Measurements from ENCODE around the gene ATAD1. TPM values are rescaled to one million over a fixed set of nuclear protein-coding genes. Genes with fewer than 3 reads are reported as not detected.

Gene ATAD1
- polyA plus RNA-seq, 3 donors = 6.3 to 13.2 (median 10.2) TPM

GRCh38 chr10:87841186-87841585, 23.2 kb upstream of the ATAD1 start:
- TF ChIP-seq CTCF (IDR thresholded peaks at IDR 0.05) = no peak
- WGBS (ENCODE audit: insufficient coverage) = 100% methylated on average over 2 of the region's 3 CpGs
- Histone ChIP-seq H3K4me2 (replicated peaks; ENCODE audit: extremely low read depth, low read length, poor library complexity, severe bottlenecking) (no peak overlapping the region), H3K4me3 (replicated peaks in 1 of 3; ENCODE audit: low read depth in 2 of 3, low read length in 3 of 3) (no peak overlapping the region), H2AFZ (ENCODE audit: insufficient read depth, low read depth, low read length, poor library complexity, severe bottlenecking) (no peak overlapping the region), H3K9ac (ENCODE audit: insufficient read depth, low read length, poor library complexity, severe bottlenecking) (no peak overlapping the region), H3K4me1 (ENCODE audit: control insufficient read depth in 1 of 2, insufficient read depth in 2 of 2, low read length in 2 of 2) (peaks cover 0 to 3% of the 10 kb centered on the region in 2 donors), H3K79me2 (ENCODE audit: insufficient read depth, low read length) (no peaks in the 10 kb centered on the region), H3K36me3 (replicated peaks in 1 of 2; ENCODE audit: control insufficient read depth in 1 of 2, insufficient read depth in 2 of 2, low read length in 2 of 2) (no peaks in the 10 kb centered on the region), H3K27me3 (ENCODE audit: control insufficient read depth in 2 of 2, insufficient read depth in 2 of 2, low read length in 2 of 2) (no peaks in the 10 kb centered on the region), H4K20me1 (ENCODE audit: insufficient read depth, low read length) (no peaks in the 10 kb centered on the region), H3K9me3 (replicated peaks in 1 of 2; ENCODE audit: control insufficient read depth in 1 of 2, insufficient read depth in 1 of 2, low read length in 2 of 2) (no peaks in the 10 kb centered on the region), H3K27ac (ENCODE audit: low read depth in 1 of 2, low read length in 2 of 2) (no peak overlapping the region)
- no peaks in the 10 kb centered on the region for H3K36me3 Mint-ChIP-seq
- no peak overlapping the region for H3K4me3 Mint-ChIP-seq
- DNase-seq = no peak
- H3K4me1 Mint-ChIP-seq = peaks cover 6% of the 10 kb centered on the region
- H3K9me3 Mint-ChIP-seq = no peaks in the 10 kb centered on the region
- H3K27ac Mint-ChIP-seq = no peak overlapping the region
- intact Hi-C loops (cut with micrococcal nuclease) = no loop called here
- H3K27me3 Mint-ChIP-seq (ENCODE audit: low read depth in 3 of 3) = peaks cover 0 to under 1% (median 0%) of the 10 kb centered on the region in 3 donors

- H3K4me2 ChIP-seq (replicated peaks; ENCODE audit: extremely low read depth, low read length, poor library complexity, severe bottlenecking) = no peak overlapping the region
- DNase-seq = no peak
- no peak overlapping the region for H2AFZ ChIP-seq (ENCODE audit: insufficient read depth, low read depth, low read length, poor library complexity, severe bottlenecking)
- peaks cover 6% of the 10 kb centered on the region for H3K4me1 Mint-ChIP-seq
- H4K20me1 ChIP-seq (ENCODE audit: insufficient read depth, low read length) = no peaks in the 10 kb centered on the region
- no peak overlapping the region for H3K9ac ChIP-seq (ENCODE audit: insufficient read depth, low read length, poor library complexity, severe bottlenecking)
- no peak overlapping the region for H3K4me3 ChIP-seq (replicated peaks in 1 of 3; ENCODE audit: low read depth in 2 of 3, low read length in 3 of 3)
- no peaks in the 10 kb centered on the region for H3K36me3 Mint-ChIP-seq
- H3K4me3 Mint-ChIP-seq = no peak overlapping the region
- H3K27me3 ChIP-seq (ENCODE audit: control insufficient read depth in 2 of 2, insufficient read depth in 2 of 2, low read length in 2 of 2) = no peaks in the 10 kb centered on the region
- WGBS (ENCODE audit: insufficient coverage) = 100% methylated on average over 1 of the region's 2 CpGs
- H3K27ac ChIP-seq (ENCODE audit: low read depth in 1 of 2, low read length in 2 of 2) = no peak overlapping the region
- no peaks in the 10 kb centered on the region for H3K36me3 ChIP-seq (replicated peaks in 1 of 2; ENCODE audit: control insufficient read depth in 1 of 2, insufficient read depth in 2 of 2, low read length in 2 of 2)
- H3K27ac Mint-ChIP-seq = no peak overlapping the region
- no peaks in the 10 kb centered on the region for H3K9me3 Mint-ChIP-seq
- no peaks in the 10 kb centered on the region for H3K79me2 ChIP-seq (ENCODE audit: insufficient read depth, low read length)
- H3K9me3 ChIP-seq (replicated peaks in 1 of 2; ENCODE audit: control insufficient read depth in 1 of 2, insufficient read depth in 1 of 2, low read length in 2 of 2) = no peaks in the 10 kb centered on the region
- TF ChIP-seq CTCF (IDR thresholded peaks at IDR 0.05) = no peak
- H3K27me3 Mint-ChIP-seq (ENCODE audit: low read depth in 3 of 3) = peaks cover 0 to 3% (median 0%) of the 10 kb centered on the region in 3 donors
- H3K4me1 ChIP-seq (ENCODE audit: control insufficient read depth in 1 of 2, insufficient read depth in 2 of 2, low read length in 2 of 2) = peaks cover 0 to 3% of the 10 kb centered on the region in 2 donors
- intact Hi-C loops (cut with micrococcal nuclease) = no loop called here
Measured at GRCh38 chr10:87838650-87839049, 20.6 kb upstream of the ATAD1 start.

All from CD14-positive monocyte (primary cell).